ENCODE data around the gene SYTL3.

Gene SYTL3

DNA sequence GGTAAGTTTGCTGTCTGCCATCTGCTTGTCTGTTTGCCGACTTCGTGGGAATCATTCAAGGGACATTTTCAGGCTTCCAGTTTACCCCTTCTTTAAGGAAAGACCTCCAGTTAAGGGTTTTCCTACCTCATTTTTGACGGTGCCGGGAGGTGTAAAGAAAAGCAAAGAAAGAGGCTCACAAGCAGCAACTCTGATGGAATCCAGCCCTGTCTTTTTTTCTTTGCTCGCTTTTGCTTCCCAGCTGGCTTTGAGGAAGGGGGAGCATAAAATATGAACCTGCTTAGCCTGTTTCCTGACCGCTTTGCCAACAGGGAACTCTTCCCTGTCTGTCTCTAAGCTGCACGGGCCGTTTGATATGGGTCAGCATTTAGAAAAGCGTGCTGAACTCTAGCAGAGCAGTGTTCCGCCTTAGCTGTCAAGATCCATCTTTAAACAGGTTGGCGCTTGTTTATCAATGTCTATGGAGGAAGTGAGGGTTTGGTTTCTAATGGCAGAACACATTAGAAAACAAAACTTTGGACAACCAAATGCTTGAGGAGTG lies 13.8 kb downstream of the SYTL3 start:
- TF ChIP-seq, protein P1, sequence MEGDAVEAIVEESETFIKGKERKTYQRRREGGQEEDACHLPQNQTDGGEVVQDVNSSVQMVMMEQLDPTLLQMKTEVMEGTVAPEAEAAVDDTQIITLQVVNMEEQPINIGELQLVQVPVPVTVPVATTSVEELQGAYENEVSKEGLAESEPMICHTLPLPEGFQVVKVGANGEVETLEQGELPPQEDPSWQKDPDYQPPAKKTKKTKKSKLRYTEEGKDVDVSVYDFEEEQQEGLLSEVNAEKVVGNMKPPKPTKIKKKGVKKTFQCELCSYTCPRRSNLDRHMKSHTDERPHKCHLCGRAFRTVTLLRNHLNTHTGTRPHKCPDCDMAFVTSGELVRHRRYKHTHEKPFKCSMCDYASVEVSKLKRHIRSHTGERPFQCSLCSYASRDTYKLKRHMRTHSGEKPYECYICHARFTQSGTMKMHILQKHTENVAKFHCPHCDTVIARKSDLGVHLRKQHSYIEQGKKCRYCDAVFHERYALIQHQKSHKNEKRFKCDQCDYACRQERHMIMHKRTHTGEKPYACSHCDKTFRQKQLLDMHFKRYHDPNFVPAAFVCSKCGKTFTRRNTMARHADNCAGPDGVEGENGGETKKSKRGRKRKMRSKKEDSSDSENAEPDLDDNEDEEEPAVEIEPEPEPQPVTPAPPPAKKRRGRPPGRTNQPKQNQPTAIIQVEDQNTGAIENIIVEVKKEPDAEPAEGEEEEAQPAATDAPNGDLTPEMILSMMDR (IDR thresholded peaks at IDR 0.05; ENCODE audit: borderline replicate concordance, extremely low read depth, low read length, poor library complexity, severe bottlenecking), result no peak
- no peak for TF ChIP-seq EZH2 (IDR thresholded peaks at IDR 0.05; ENCODE audit: borderline replicate concordance, low read depth, low read length, severe bottlenecking)
- Histone ChIP-seq H3K36me3 (ENCODE audit: insufficient read depth, low read length) (no peaks in the 10 kb centered on the region), H3K9me3 (ENCODE audit: insufficient read depth, low read length, severe bottlenecking) (no peaks in the 10 kb centered on the region), H3K9ac (ENCODE audit: low read depth, low read length) (no peak overlapping the region), H4K20me1 (ENCODE audit: insufficient read depth, low read length) (0 out of 2 replicates have a peak, but pooled peaks cover 6% of the 10 kb centered on the region), H2AFZ (ENCODE audit: low read depth, low read length) (no peak overlapping the region), H3K27me3 (ENCODE audit: insufficient read depth, low read length, poor library complexity) (peaks cover 67% of the 10 kb centered on the region), H3K4me2 (ENCODE audit: insufficient read depth, low read length) (no peak overlapping the region), H3K27ac (ENCODE audit: low read length) (no peak overlapping the region), H3K4me3 (ENCODE audit: low read depth in 1 of 2, low read length in 2 of 2) (no peak overlapping the region), H3K4me1 (ENCODE audit: insufficient read depth, low read length) (no peaks in the 10 kb centered on the region), H3K79me2 (ENCODE audit: insufficient read depth, low read length) (no peaks in the 10 kb centered on the region)
- DNase-seq (no peak), ATAC-seq (ENCODE audit: insufficient read depth, low read depth) (no peak)

DNA sequence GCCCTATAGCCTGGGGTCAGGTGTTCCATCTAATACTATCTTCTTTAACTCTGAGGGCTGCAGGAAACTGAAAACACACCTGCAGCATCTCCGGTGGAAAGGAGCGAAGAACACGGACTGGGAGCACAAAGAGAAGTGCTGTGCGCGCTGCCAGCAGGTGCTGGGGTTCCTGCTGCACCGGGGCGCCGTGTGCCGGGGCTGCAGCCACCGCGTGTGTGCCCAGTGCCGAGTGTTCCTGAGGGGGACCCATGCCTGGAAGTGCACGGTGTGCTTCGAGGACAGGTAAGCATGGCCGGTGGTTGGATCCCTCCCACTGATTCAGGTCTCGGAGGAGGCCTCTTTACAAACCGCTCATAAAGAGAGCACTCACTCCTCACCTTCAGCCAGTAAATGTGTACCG lies 15.5 kb downstream of the SYTL3 start:
- Histone ChIP-seq H3K36me3 (ENCODE audit: insufficient read depth, low read length) (no peaks in the 10 kb centered on the region), H3K4me3 (ENCODE audit: low read depth in 1 of 2, low read length in 2 of 2) (no peak overlapping the region), H3K79me2 (ENCODE audit: insufficient read depth, low read length) (no peaks in the 10 kb centered on the region), H2AFZ (ENCODE audit: low read depth, low read length) (no peak overlapping the region), H3K9ac (ENCODE audit: low read depth, low read length) (no peak overlapping the region), H3K27me3 (ENCODE audit: insufficient read depth, low read length, poor library complexity) (peaks cover 76% of the 10 kb centered on the region), H3K4me1 (ENCODE audit: insufficient read depth, low read length) (no peaks in the 10 kb centered on the region), H4K20me1 (ENCODE audit: insufficient read depth, low read length) (0 out of 2 replicates have a peak, but pooled peaks cover 6% of the 10 kb centered on the region), H3K27ac (ENCODE audit: low read length) (no peak overlapping the region), H3K4me2 (ENCODE audit: insufficient read depth, low read length) (no peak overlapping the region), H3K9me3 (ENCODE audit: insufficient read depth, low read length, severe bottlenecking) (no peaks in the 10 kb centered on the region)
- ATAC-seq (ENCODE audit: insufficient read depth, low read depth) (no peak), DNase-seq (no peak)
- TF ChIP-seq, protein P1 (IDR thresholded peaks at IDR 0.05; ENCODE audit: borderline replicate concordance, extremely low read depth, low read length, poor library complexity, severe bottlenecking), result no peak
- TF ChIP-seq EZH2 (IDR thresholded peaks at IDR 0.05; ENCODE audit: borderline replicate concordance, low read depth, low read length, severe bottlenecking), result no peak

DNA sequence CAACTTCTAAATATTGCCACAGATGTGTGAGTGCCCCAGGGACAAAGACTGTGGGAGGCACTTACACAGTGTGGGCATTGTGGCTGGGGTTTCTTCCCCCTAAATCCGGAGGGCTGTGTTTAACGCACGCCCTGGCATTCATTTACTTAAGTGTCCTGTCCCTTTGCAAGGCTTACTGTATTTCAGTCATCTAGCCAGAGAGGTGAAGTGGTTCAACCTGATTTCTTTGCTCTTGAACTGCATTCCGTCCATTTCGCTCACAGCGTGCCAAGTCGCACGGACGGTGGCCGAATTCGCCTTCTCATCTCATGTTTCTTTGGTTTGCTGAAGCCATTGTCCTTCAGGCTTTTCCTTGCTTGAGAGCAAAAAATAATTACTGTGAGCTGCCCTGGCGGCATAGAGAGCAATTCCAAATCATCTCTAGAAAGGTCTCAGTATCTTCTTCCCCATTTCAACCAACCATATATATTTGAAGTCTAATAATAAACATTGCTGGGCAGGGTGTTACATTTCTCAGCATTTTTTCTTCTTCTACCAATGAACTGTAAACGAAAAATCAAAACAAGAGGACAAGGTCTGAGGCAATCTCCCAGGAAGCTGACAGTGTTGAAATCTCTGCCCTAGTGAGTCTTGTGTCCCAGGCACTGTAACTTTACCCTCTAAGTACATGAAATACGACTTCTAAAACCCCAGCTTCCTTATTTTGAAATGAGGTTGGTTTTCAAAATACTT lies 16.9 kb downstream of the SYTL3 start:
- Histone ChIP-seq H3K9me3 (ENCODE audit: insufficient read depth, low read length, severe bottlenecking) (no peaks in the 10 kb centered on the region), H3K36me3 (ENCODE audit: insufficient read depth, low read length) (no peaks in the 10 kb centered on the region), H2AFZ (ENCODE audit: low read depth, low read length) (no peak overlapping the region), H3K27ac (ENCODE audit: low read length) (no peak overlapping the region), H3K4me1 (ENCODE audit: insufficient read depth, low read length) (no peaks in the 10 kb centered on the region), H3K4me2 (ENCODE audit: insufficient read depth, low read length) (no peak overlapping the region), H3K79me2 (ENCODE audit: insufficient read depth, low read length) (no peaks in the 10 kb centered on the region), H4K20me1 (ENCODE audit: insufficient read depth, low read length) (0 out of 2 replicates have a peak, but pooled peaks cover 6% of the 10 kb centered on the region), H3K4me3 (ENCODE audit: low read depth in 1 of 2, low read length in 2 of 2) (no peak overlapping the region), H3K27me3 (ENCODE audit: insufficient read depth, low read length, poor library complexity) (peaks cover 72% of the 10 kb centered on the region), H3K9ac (ENCODE audit: low read depth, low read length) (no peak overlapping the region)
- ATAC-seq (ENCODE audit: insufficient read depth, low read depth) (no peak), DNase-seq (no peak)
- no peak for TF ChIP-seq EZH2 (IDR thresholded peaks at IDR 0.05; ENCODE audit: borderline replicate concordance, low read depth, low read length, severe bottlenecking)
- TF ChIP-seq, protein P1 (IDR thresholded peaks at IDR 0.05; ENCODE audit: borderline replicate concordance, extremely low read depth, low read length, poor library complexity, severe bottlenecking), result no peak
